ENCODE results near the gene THSD7B. TPM values are rescaled to one million over a fixed set of nuclear protein-coding genes. Genes with fewer than 3 reads are reported as not detected.
"Not testable (repeated sequence)": the region's sequence is repeated elsewhere in the genome, so short reads cannot be mapped to it uniquely, and the experiment has no call there.

Gene THSD7B
- total RNA-seq, 2 donors from 2014 or later, result 0.16 to 0.88 TPM

- intact Hi-C loops (cut with DNase I), result no loop called here
- DNase-seq, result no peak
- ATAC-seq, result no peak
These were observed 931.6 kb downstream of the THSD7B start for GRCh38 chr2:137696916-137697315.

- DNase-seq; ATAC-seq; intact Hi-C loops (cut with DNase I): not testable (repeated sequence)
These were observed 934.9 kb downstream of the THSD7B start for GRCh38 chr2:137700250-137700649.

GRCh38 chr2:137700681-137701080, 935.3 kb downstream of the THSD7B start:
- intact Hi-C loops (cut with DNase I), result no loop called here
- ATAC-seq (no peak), DNase-seq (no peak)

GRCh38 chr2:137705296-137705695, 940.0 kb downstream of the THSD7B start:
- no peak for DNase-seq
- intact Hi-C loops (cut with DNase I), result no loop called here
- ATAC-seq, result no peak

- intact Hi-C loops (cut with DNase I), result no loop called here
- ATAC-seq, result no peak
- DNase-seq, result no peak
These were observed 941.7 kb downstream of the THSD7B start for GRCh38 chr2:137706786-137707613.

- DNase-seq, result no peak
These were observed 943.0 kb downstream of the THSD7B start for GRCh38 chr2:137708311-137708710.

GRCh38 chr2:137715731-137716191, 950.4 kb downstream of the THSD7B start:
- DNase-seq (no peak), ATAC-seq (no peak)
- intact Hi-C loops (cut with DNase I), result no loop called here

More at GRCh38 chr2:137708311-137708710, 943.0 kb downstream of the THSD7B start:
- ATAC-seq, result no peak
- intact Hi-C loops (cut with DNase I), result no loop called here

GRCh38 chr2:137718786-137719185, 953.4 kb downstream of the THSD7B start:
- intact Hi-C loops (cut with DNase I), result no loop called here
- no peak for ATAC-seq
- no peak for DNase-seq

GRCh38 chr2:137721733-137722132, 956.4 kb downstream of the THSD7B start:
- DNase-seq (no peak), ATAC-seq (no peak)
- intact Hi-C loops (cut with DNase I), result no loop called here

GRCh38 chr2:137724912-137725311, 959.6 kb downstream of the THSD7B start:
- ATAC-seq (no peak), DNase-seq (no peak)
- intact Hi-C loops (cut with DNase I), result no loop called here

Measured in left cardiac atrium (tissue), 4 donors.